Measurements from ENCODE around the gene RNF8. TPM values are rescaled to one million over a fixed set of nuclear protein-coding genes. Genes with fewer than 3 reads are reported as not detected.

The RNF8 gene
- total and polyA plus RNA-seq, 2 of the 4 experiments (the other 2 are of a cell fraction) = 16.5 to 17.9 TPM

GRCh38 chr6:37417393-37417792, 63.6 kb downstream of the RNF8 start:
- Histone ChIP-seq H3K4me3 (ENCODE audit: insufficient read depth, low read depth, low read length) (no peak overlapping the region), H3K56ac (ENCODE audit: extremely low read depth, insufficient read depth, low read length) (no peak overlapping the region), H3K9me1 (ENCODE audit: insufficient read depth, low read length) (no peaks in the 10 kb centered on the region), H3K9ac (ENCODE audit: low read depth, low read length) (no peak overlapping the region), H2BK5ac (ENCODE audit: low read depth, low read length, poor library complexity, severe bottlenecking) (no peak overlapping the region), H3K27me3 (ENCODE audit: control insufficient read depth, insufficient read depth, low read length) (no peaks in the 10 kb centered on the region; the same call in 1 of the 2 replicates), H4K8ac (ENCODE audit: low read depth in 2 of 2, low read length in 2 of 2) (no peak overlapping the region), H2AK9ac (replicated peaks; ENCODE audit: low read depth, low read length, poor library complexity) (no peak overlapping the region), H3K4me1 (ENCODE audit: control insufficient read depth, insufficient read depth, low read length) (no peaks in the 10 kb centered on the region), H2BK120ac (ENCODE audit: low read depth, low read length) (no peak overlapping the region), H3K14ac (replicated peaks; ENCODE audit: low read depth, low read length) (no peak overlapping the region), H4K5ac (ENCODE audit: low read depth, low read length) (no peak overlapping the region), H2BK15ac (ENCODE audit: low read depth, low read length) (no peak overlapping the region), H3K36me3 (ENCODE audit: control insufficient read depth, insufficient read depth, low read length) (no peaks in the 10 kb centered on the region), H3K18ac (ENCODE audit: low read depth, low read length) (no peak overlapping the region), H3K4me2 (ENCODE audit: low read depth, low read length) (no peak overlapping the region), H3K4ac (ENCODE audit: low read depth, low read length) (no peak overlapping the region), H3K23ac (ENCODE audit: low read depth, low read length) (no peak overlapping the region), H4K20me1 (ENCODE audit: insufficient read depth, low read length) (no peaks in the 10 kb centered on the region), H2BK20ac (ENCODE audit: low read depth, low read length) (no peak overlapping the region), H3K79me1 (ENCODE audit: low read depth in 1 of 2, low read length in 2 of 2) (no peaks in the 10 kb centered on the region), H2AFZ (replicated peaks; ENCODE audit: low read length, poor library complexity) (no peak overlapping the region), H2AK5ac (ENCODE audit: low read depth, low read length) (no peak overlapping the region), H3K9me3 (ENCODE audit: control insufficient read depth, insufficient read depth, low read length) (peaks cover 2% of the 10 kb centered on the region; the same call in 1 of the 2 replicates), H4K91ac (ENCODE audit: insufficient read depth, low read depth, low read length) (no peak overlapping the region), H3K27ac (ENCODE audit: insufficient read depth, low read length) (no peak overlapping the region)
- TF ChIP-seq RFX5 (IDR thresholded peaks at IDR 0.05; ENCODE audit: low read depth, low read length) (no peak), RCOR1 (IDR thresholded peaks at IDR 0.05; ENCODE audit: insufficient replicate concordance, low read length) (no peak), CTCF (conservative IDR thresholded peaks at IDR 0.05; ENCODE audit: low read depth, low read length) (no peak), MAFK (IDR thresholded peaks at IDR 0.05; ENCODE audit: low read depth, low read length) (no peak)
- no peak for DNase-seq
- no peak for ATAC-seq (ENCODE audit: low read depth)
- ChIA-PET CTCF (interaction anchor here (0.7 kb wide), 1 partner anchor 275 kb away, joined by 3 read pairs; no protein-coding TSS in a partner anchor), POLR2A (ENCODE audit: unreplicated experiment) (no interaction called here)
- intact Hi-C loops (cut with micrococcal nuclease) = no loop called here
- in situ Hi-C loops (cut with MboI; ENCODE audit: low sequenced_read_pairs) = no loop called here
- no CpG with 5 or more reads among the region's 2 CpGs for WGBS, 2 experiments (ENCODE audit: extremely low coverage in 2 of 2, insufficient read length in 1 of 2)
- dilution Hi-C loops (cut with HindIII; ENCODE audit: low sequenced_read_pairs, unreplicated experiment) = no loop called here
- BruUV-seq (replicated peaks) = no TSS peak

Data from IMR-90 (cell line).